Mesenchymal stem cell (in vitro differentiated cells and primary cell): Measurements from ENCODE around the gene CLTB.

Experiments
- DNase-seq: peaks from one replicate; pipeline ENCODE4 v3.0.0-alpha.2; 2013
- H2AFZ ChIP-seq: one replicate; pipeline ENCODE4 v1.6.1; 2013; ENCODE audit warnings: low read depth, mild to moderate bottlenecking, control low read depth, inconsistent platforms, low read length, moderate library complexity
- H2AK5ac ChIP-seq: 2 replicates; pipeline ENCODE4 v1.6.1; 2013; ENCODE audit warnings: low read length, moderate library complexity, mild to moderate bottlenecking, inconsistent platforms; ENCODE audit not compliant: severe bottlenecking
- H2BK120ac ChIP-seq: one replicate; pipeline ENCODE4 v1.6.1; 2013; ENCODE audit warnings: low read depth, mild to moderate bottlenecking, inconsistent platforms, low read length, moderate library complexity
- H2BK12ac ChIP-seq, 2 experiments: one replicate each; pipeline ENCODE4 v1.6.1; 2013; ENCODE audit warnings: inconsistent platforms in 2 of 2, low read length in 2 of 2, mild to moderate bottlenecking in 2 of 2, moderate library complexity in 2 of 2, control low read depth in 1 of 2
- H2BK15ac ChIP-seq: one replicate; pipeline ENCODE4 v1.6.1; 2013; ENCODE audit warnings: mild to moderate bottlenecking, low read depth, inconsistent platforms; ENCODE audit not compliant: poor library complexity, severe bottlenecking
- H2BK5ac ChIP-seq: 2 replicates; pipeline ENCODE4 v1.6.1; 2013; ENCODE audit warnings: low read depth, mild to moderate bottlenecking, low read length, control low read depth, inconsistent platforms; ENCODE audit not compliant: poor library complexity, severe bottlenecking
- H3K14ac ChIP-seq, 2 experiments: one replicate each; pipeline ENCODE4 v1.6.1; 2013; ENCODE audit warnings: inconsistent platforms in 2 of 2, low read length in 2 of 2, control low read depth in 1 of 2, mild to moderate bottlenecking in 1 of 2, moderate library complexity in 1 of 2
- H3K18ac ChIP-seq, 2 experiments: one replicate each; pipeline ENCODE4 v1.6.1; 2013; ENCODE audit warnings: inconsistent platforms in 2 of 2, low read length in 2 of 2, control low read depth in 1 of 2, low read depth in 1 of 2, mild to moderate bottlenecking in 1 of 2
- H3K23ac ChIP-seq, 2 experiments: one replicate each; pipeline ENCODE4 v1.6.1; 2013; ENCODE audit warnings: inconsistent platforms in 2 of 2, low read length in 2 of 2, mild to moderate bottlenecking in 2 of 2, moderate library complexity in 2 of 2, control low read depth in 1 of 2
- H3K27ac ChIP-seq: 2 replicates; pipeline ENCODE4 v1.5.1; 2013; ENCODE audit warnings: mild to moderate bottlenecking, moderate library complexity, low read length, control low read depth, inconsistent platforms; ENCODE audit not compliant: poor library complexity, severe bottlenecking
- H3K27me3 ChIP-seq, 2 experiments: 2 replicates each; pipeline versions ENCODE4 v1.6.1 to v1.7.0; 2013; ENCODE audit warnings: low read length in 2 of 2, mild to moderate bottlenecking in 2 of 2, moderate library complexity in 2 of 2, control low read depth in 1 of 2, inconsistent platforms in 1 of 2; ENCODE audit not compliant: control insufficient read depth in 1 of 2, insufficient read depth in 1 of 2
- H3K36me3 ChIP-seq, 2 experiments: 2 replicates each; pipeline versions ENCODE4 v1.6.1 to v1.7.0; 2013; ENCODE audit warnings: low read length in 2 of 2, control low read depth in 1 of 2, inconsistent platforms in 1 of 2, low read depth in 1 of 2, mild to moderate bottlenecking in 1 of 2; ENCODE audit not compliant: insufficient read depth in 2 of 2, control insufficient read depth in 1 of 2
- H3K4ac ChIP-seq, 2 experiments: one replicate each; pipeline ENCODE4 v1.6.1; 2013; ENCODE audit warnings: inconsistent platforms in 2 of 2, low read length in 2 of 2, mild to moderate bottlenecking in 2 of 2, moderate library complexity in 2 of 2, control low read depth in 1 of 2, low read depth in 1 of 2
- H3K4me1 ChIP-seq: 2 replicates; pipeline ENCODE4 v1.6.1; 2013; ENCODE audit warnings: low read depth, low read length, control low read depth; ENCODE audit not compliant: control insufficient read depth, insufficient read depth
- H3K4me2 ChIP-seq: 2 replicates; pipeline ENCODE4 v1.6.1; 2013; ENCODE audit warnings: low read length, mild to moderate bottlenecking, inconsistent platforms; ENCODE audit not compliant: poor library complexity, severe bottlenecking
- H3K4me3 ChIP-seq, 2 experiments: 2 replicates each; pipeline versions ENCODE4 v1.5.1 to v1.7.0; 2013; ENCODE audit warnings: low read length in 2 of 2, mild to moderate bottlenecking in 2 of 2, control low read depth in 1 of 2, low read depth in 1 of 2; ENCODE audit not compliant: insufficient read depth in 1 of 2
- H3K79me1 ChIP-seq: replicated peaks from 2 replicates; pipeline ENCODE4 v1.6.1; 2013; ENCODE audit warnings: mild to moderate bottlenecking, control low read depth, low read length, inconsistent platforms; ENCODE audit not compliant: poor library complexity, severe bottlenecking
- H3K9ac ChIP-seq: 2 replicates; pipeline ENCODE4 v1.7.0; 2013; ENCODE audit warnings: mild to moderate bottlenecking, low read length, moderate library complexity
- H3K9me3 ChIP-seq: 2 replicates; pipeline ENCODE4 v1.7.0; 2013; ENCODE audit warnings: mild to moderate bottlenecking, low read length; ENCODE audit not compliant: control insufficient read depth
- H4K8ac ChIP-seq: one replicate; pipeline ENCODE4 v1.6.1; 2013; ENCODE audit warnings: inconsistent platforms, mild to moderate bottlenecking, low read length, moderate library complexity
- H4K91ac ChIP-seq: one replicate; pipeline ENCODE4 v1.6.1; 2013; ENCODE audit warnings: mild to moderate bottlenecking, low read length, inconsistent platforms
- WGBS: methylation state at CpG from one replicate; pipeline ENCODE4 v1.1.7; 2013; ENCODE audit warnings: mixed read lengths; 5-methylcytosine and 5-hydroxymethylcytosine counted together

Gene CLTB

DNA sequence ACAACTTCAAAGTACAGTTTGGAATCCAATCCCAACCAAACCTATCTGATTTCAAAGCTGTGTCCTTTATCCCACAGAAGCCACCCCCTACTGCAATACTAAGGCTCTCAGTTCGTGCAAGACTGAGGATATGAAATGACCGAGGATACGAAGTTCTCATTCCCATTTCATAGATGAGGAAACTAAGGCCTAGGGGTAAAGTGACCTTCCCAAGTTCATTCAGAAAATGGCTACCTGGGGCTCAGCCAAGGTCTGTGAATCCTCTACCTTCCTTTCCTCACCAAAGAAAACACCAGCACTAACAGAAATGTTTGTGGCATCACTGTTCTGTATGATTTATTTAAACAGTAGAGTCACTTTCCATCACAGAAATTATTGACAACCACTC lies 60.2 kb downstream of the CLTB start:
- no peaks in the 10 kb centered on the region for H3K9me3 ChIP-seq
- no peak overlapping the region for H2AK5ac ChIP-seq
- H3K4ac ChIP-seq, result no peak overlapping the region
- peaks cover 22% of the 10 kb centered on the region for H3K79me1 ChIP-seq
- H2BK5ac ChIP-seq, result no peak overlapping the region
- no peak overlapping the region for H3K23ac ChIP-seq
- peaks cover 2% of the 10 kb centered on the region for H3K4me1 ChIP-seq
- no peak for DNase-seq
- WGBS, result 97% methylated on average over 3 of the region's 3 CpGs
- no peak overlapping the region for H3K27ac ChIP-seq
- H3K4me3 ChIP-seq, result no peak overlapping the region
- no peak overlapping the region for H3K4me2 ChIP-seq
- H2BK120ac ChIP-seq, result no peak overlapping the region
- H2BK12ac ChIP-seq, result no peak overlapping the region
- H3K36me3 ChIP-seq, result peaks cover 48 to 72% of the 10 kb centered on the region in 2 experiments
- no peak overlapping the region for H2AFZ ChIP-seq
- H2BK15ac ChIP-seq, result no peak overlapping the region
- no peaks in the 10 kb centered on the region for H3K27me3 ChIP-seq
- no peak overlapping the region for H3K9ac ChIP-seq
- no peak overlapping the region for H4K8ac ChIP-seq
- H3K18ac ChIP-seq, result no peak overlapping the region
- no peak overlapping the region for H3K14ac ChIP-seq
- no peak overlapping the region for H4K91ac ChIP-seq

DNA sequence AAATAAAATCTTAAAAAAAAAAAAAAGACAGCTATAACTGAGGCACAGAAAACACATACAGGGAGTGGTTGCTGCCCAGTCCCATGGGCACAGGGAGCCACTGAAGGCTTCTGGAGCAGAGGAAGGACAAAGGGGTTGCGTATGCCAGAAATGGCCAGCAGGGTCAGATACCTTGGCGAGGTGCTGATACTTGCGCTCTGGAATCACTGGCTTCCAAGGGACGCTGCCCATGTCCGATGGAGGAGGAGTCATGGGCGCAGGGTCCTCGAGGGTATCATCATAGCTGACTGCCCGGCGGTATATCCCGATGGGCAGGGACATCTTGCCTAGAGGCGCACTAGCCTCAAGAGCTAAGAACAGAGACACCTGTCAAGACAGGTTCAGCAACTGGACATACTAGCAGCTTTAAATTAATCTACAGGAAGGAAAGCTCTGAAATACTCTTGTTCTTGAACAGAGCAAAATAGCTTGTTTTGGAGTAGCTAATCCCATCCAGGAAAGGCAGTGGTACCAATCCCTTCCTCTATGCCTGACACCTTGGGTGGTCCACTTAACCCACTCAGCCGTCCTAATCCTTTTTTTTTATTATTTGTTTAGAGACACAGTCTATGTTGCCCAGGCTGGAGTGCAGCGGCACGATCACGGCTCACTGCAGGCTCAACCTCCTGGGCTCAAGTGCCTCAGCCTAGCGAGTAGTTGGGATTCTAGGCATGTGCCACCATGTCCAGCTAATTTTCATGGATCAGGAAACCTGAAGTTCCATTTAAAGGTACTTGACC lies 60.8 kb downstream of the CLTB start:
- Histone ChIP-seq H4K8ac (no peak overlapping the region), H2BK5ac (no peak overlapping the region), H4K91ac (no peak overlapping the region), H3K9ac (no peak overlapping the region), H3K79me1 (peaks cover 23% of the 10 kb centered on the region), H2BK12ac (no peak overlapping the region), H3K14ac (no peak overlapping the region), H3K36me3 (peaks cover 52 to 76% of the 10 kb centered on the region in 2 experiments), H3K9me3 (no peaks in the 10 kb centered on the region), H2BK15ac (no peak overlapping the region), H2BK120ac (no peak overlapping the region), H3K4me1 (peaks cover 2% of the 10 kb centered on the region), H3K27me3 (no peaks in the 10 kb centered on the region), H3K4ac (no peak overlapping the region), H3K4me2 (no peak overlapping the region), H2AFZ (no peak overlapping the region), H3K27ac (no peak overlapping the region), H3K23ac (no peak overlapping the region), H2AK5ac (no peak overlapping the region), H3K18ac (no peak overlapping the region), H3K4me3 (no peak overlapping the region)
- 93% methylated on average over 15 of the region's 16 CpGs for WGBS
- DNase-seq, result no peak

DNA sequence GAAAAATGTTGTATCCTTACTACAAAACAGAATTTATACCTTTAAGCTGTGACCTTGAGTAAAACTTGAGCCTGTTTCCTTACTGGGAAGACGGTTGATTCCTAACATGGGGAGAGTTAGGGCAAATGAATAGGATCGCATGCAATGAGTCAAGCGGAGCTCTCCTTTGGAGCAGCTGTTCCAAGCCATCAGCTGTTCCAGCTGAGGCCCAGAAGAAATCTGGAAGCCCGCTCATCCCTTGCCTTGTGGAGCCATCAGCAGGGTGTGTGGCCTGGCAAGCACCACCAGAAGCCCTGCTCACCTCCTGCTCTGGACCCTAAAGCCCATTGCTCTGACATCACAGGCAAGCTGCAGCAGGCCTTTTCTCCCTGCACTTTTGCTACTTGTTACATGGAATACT lies 62.8 kb downstream of the CLTB start:
- no peak overlapping the region for H2AFZ ChIP-seq
- H4K91ac ChIP-seq, result no peak overlapping the region
- no peak overlapping the region for H2AK5ac ChIP-seq
- no peak overlapping the region for H2BK15ac ChIP-seq
- peaks cover 65 to 94% of the 10 kb centered on the region in 2 experiments for H3K36me3 ChIP-seq
- no peak overlapping the region for H2BK120ac ChIP-seq
- peaks cover 39% of the 10 kb centered on the region for H3K79me1 ChIP-seq
- H3K18ac ChIP-seq, result no peak overlapping the region
- no peak overlapping the region for H3K9ac ChIP-seq
- H3K4me2 ChIP-seq, result no peak overlapping the region
- WGBS, result 92% methylated on average over 4 of the region's 4 CpGs
- no peak overlapping the region for H3K27ac ChIP-seq
- no peaks in the 10 kb centered on the region for H3K27me3 ChIP-seq
- no peak overlapping the region for H2BK5ac ChIP-seq
- no peak overlapping the region for H4K8ac ChIP-seq
- H3K4ac ChIP-seq, result no peak overlapping the region
- no peak overlapping the region for H3K23ac ChIP-seq
- H3K14ac ChIP-seq, result no peak overlapping the region
- no peak overlapping the region for H2BK12ac ChIP-seq
- H3K4me1 ChIP-seq, result peaks cover 2% of the 10 kb centered on the region
- DNase-seq, result no peak
- no peak overlapping the region for H3K4me3 ChIP-seq
- H3K9me3 ChIP-seq, result no peaks in the 10 kb centered on the region

DNA sequence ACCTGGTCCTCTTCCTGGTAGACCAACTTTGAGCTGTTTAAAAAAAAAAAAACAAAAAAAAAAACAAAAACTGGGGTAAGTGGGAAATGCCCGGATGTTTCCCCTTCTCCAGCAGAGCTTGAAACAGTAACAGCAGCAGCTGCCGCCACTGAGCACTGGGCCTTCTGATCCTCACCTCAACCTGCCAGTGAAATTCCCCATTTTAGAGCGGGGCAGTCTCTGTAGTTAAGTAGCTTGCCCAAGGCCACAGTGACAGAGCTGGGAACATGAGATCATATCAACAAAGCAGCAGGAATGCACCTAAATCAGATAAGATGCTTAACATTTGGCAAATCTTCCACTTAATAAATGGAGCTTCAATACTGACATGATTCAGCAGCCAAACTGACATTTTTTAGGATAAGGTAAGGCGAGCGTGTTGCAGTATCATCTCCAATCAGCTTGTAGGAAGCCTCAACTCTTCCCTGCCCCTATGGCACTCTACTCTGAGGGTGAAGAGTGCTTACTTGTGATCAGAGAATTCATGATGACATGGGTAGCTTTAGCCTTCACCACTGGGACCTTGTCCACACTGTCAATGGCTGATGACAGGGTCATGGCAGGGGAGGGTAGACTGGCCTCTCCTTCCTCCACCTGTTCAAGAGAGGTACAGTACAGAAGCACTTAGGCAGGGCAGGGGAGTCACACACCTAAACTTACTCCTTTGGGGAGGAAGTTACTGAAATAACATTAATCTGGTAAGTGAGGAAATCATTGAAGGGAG lies 64.0 kb downstream of the CLTB start:
- H3K14ac ChIP-seq, result no peak overlapping the region
- H2BK15ac ChIP-seq, result no peak overlapping the region
- no peak overlapping the region for H3K4me3 ChIP-seq
- peaks cover 47% of the 10 kb centered on the region for H3K79me1 ChIP-seq
- H3K4me1 ChIP-seq, result no peaks in the 10 kb centered on the region
- H3K9me3 ChIP-seq, result no peaks in the 10 kb centered on the region
- H2BK120ac ChIP-seq, result no peak overlapping the region
- no peak overlapping the region for H3K23ac ChIP-seq
- no peak overlapping the region for H4K91ac ChIP-seq
- H2AFZ ChIP-seq, result no peak overlapping the region
- H3K18ac ChIP-seq, result no peak overlapping the region
- no peak overlapping the region for H3K9ac ChIP-seq
- H4K8ac ChIP-seq, result no peak overlapping the region
- H3K4me2 ChIP-seq, result no peak overlapping the region
- peaks cover 70 to 94% of the 10 kb centered on the region in 2 experiments for H3K36me3 ChIP-seq
- no peak overlapping the region for H2BK12ac ChIP-seq
- no peak overlapping the region for H2BK5ac ChIP-seq
- 99% methylated on average over 5 of the region's 5 CpGs for WGBS
- no peak overlapping the region for H3K27ac ChIP-seq
- DNase-seq, result peak; percentile 17
- no peak overlapping the region for H2AK5ac ChIP-seq
- no peak overlapping the region for H3K4ac ChIP-seq
- no peaks in the 10 kb centered on the region for H3K27me3 ChIP-seq
